Osteocyte (in vitro differentiated cells): ENCODE data around the gene C14orf132. TPM values are rescaled to one million over a fixed set of nuclear protein-coding genes. Genes with fewer than 3 reads are reported as not detected.
A peak's percentile ranks its signal among the peaks of the same experiment; 100 is the strongest.

ENCODE experiments used
- DNase-seq: peaks from one replicate; pipeline ENCODE4 v3.0.0; 2021; ENCODE audit warnings: mixed read lengths; ENCODE audit not compliant: unreplicated experiment; ENCODE audit errors: extremely low spot score
- H3K27ac Mint-ChIP-seq: one replicate; pipeline ENCODE4 v1.8.0; 2021; ENCODE audit warnings: mild to moderate bottlenecking, mixed read lengths; ENCODE audit not compliant: unreplicated experiment
- H3K27me3 Mint-ChIP-seq: one replicate; pipeline ENCODE4 v1.8.0; 2021; ENCODE audit warnings: mixed read lengths; ENCODE audit not compliant: unreplicated experiment
- H3K36me3 Mint-ChIP-seq: one replicate; pipeline ENCODE4 v1.8.0; 2021; ENCODE audit warnings: mixed read lengths; ENCODE audit not compliant: unreplicated experiment
- H3K4me1 Mint-ChIP-seq: one replicate; pipeline ENCODE4 v1.8.0; 2021; ENCODE audit warnings: mixed read lengths; ENCODE audit not compliant: unreplicated experiment
- H3K4me3 Mint-ChIP-seq: one replicate; pipeline ENCODE4 v1.8.0; 2021; ENCODE audit warnings: mild to moderate bottlenecking, moderate library complexity, mixed read lengths; ENCODE audit not compliant: unreplicated experiment
- H3K9me3 Mint-ChIP-seq: one replicate; pipeline ENCODE4 v1.8.0; 2021; ENCODE audit warnings: mixed read lengths; ENCODE audit not compliant: unreplicated experiment
- total RNA-seq: library from RNA; stranded (reverse); gene quantifications from 2 replicates; pipeline ENCODE4 v1.2.1, GENCODE V29; 2021
- TF ChIP-seq, protein P1 (sequence below): fragments of 200-600 bp; sonication (generic); IDR thresholded peaks from 2 replicates; pipeline ENCODE4 v1.5.0; 2021; ENCODE audit warnings: antibody characterized with exemption, mild to moderate bottlenecking, moderate library complexity

Gene C14orf132
- total RNA-seq, 1 donor from 2014 or later: 86.9 TPM

DNA sequence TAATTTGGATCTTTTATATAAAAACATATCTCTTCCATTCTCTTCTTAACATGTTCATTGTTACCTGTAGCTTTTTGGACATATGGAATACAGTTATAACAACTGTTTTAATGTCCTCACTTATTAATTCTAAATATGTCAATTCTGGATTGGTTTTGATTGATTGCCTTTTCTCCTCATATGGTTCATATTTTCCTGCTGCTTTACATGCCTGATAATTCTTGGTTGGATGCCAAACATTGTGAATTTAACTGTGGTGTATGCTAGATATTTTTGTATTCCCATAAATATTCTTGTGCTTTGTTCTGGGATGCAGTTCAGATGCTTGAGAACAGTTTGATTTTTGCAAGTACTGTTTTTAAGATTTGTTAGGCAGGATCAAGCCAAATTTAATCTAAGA, 10.8 kb downstream of the C14orf132 start:
- no peaks in the 10 kb centered on the region for H3K27me3 Mint-ChIP-seq
- H3K4me1 Mint-ChIP-seq: peaks cover 44% of the 10 kb centered on the region
- H3K36me3 Mint-ChIP-seq: peaks cover 14% of the 10 kb centered on the region
- no peak overlapping the region for H3K4me3 Mint-ChIP-seq
- no peaks in the 10 kb centered on the region for H3K9me3 Mint-ChIP-seq
- H3K27ac Mint-ChIP-seq: no peak overlapping the region
- TF ChIP-seq, protein P1, sequence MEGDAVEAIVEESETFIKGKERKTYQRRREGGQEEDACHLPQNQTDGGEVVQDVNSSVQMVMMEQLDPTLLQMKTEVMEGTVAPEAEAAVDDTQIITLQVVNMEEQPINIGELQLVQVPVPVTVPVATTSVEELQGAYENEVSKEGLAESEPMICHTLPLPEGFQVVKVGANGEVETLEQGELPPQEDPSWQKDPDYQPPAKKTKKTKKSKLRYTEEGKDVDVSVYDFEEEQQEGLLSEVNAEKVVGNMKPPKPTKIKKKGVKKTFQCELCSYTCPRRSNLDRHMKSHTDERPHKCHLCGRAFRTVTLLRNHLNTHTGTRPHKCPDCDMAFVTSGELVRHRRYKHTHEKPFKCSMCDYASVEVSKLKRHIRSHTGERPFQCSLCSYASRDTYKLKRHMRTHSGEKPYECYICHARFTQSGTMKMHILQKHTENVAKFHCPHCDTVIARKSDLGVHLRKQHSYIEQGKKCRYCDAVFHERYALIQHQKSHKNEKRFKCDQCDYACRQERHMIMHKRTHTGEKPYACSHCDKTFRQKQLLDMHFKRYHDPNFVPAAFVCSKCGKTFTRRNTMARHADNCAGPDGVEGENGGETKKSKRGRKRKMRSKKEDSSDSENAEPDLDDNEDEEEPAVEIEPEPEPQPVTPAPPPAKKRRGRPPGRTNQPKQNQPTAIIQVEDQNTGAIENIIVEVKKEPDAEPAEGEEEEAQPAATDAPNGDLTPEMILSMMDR: no peak
- no peak for DNase-seq

DNA sequence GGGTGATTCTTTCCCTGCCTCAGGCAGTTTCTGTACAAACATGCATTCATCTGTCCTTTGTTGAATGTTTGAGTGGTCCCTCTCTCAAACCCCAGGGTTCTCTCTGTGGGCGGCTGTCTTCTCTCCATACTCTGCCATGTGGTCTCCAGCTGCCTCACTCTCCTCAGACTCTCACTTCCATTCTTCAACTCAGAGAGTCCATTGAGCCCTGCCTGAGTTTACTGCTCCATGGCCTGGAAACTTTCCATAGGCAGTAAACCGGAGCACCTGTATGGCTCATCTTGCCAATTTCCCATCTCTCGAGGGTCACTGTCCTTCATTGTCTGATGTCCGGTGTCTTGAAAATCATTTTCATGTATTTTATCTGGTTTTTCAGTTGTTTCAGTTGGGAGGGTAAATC, 11.3 kb downstream of the C14orf132 start:
- no peak for DNase-seq
- Mint-ChIP-seq H3K9me3 (no peaks in the 10 kb centered on the region), H3K4me3 (no peak overlapping the region), H3K27me3 (no peaks in the 10 kb centered on the region), H3K36me3 (peaks cover 10% of the 10 kb centered on the region), H3K4me1 (peaks cover 46% of the 10 kb centered on the region), H3K27ac (no peak overlapping the region)
- TF ChIP-seq, protein P1: no peak

DNA sequence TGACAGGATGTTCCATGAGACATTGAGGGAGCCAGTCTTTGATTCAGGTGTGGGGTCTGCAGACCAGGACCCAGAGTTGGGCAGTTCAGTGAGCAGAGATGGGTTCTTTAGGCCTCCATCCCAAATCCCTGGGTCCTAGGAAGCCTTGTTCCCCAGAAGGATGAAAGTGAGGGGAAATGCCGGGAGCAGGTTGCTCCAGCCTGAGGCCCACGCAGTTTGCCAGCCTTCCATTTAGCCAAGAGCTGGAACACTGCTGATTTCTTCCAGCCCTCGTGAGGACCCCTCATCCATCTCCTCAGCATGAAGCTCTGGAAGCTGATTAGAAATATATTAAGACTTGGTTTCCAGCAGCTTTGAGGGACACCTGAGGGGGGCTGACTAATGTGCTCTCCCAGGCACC, 12.1 kb downstream of the C14orf132 start:
- Mint-ChIP-seq H3K4me3 (no peak overlapping the region), H3K9me3 (no peaks in the 10 kb centered on the region), H3K27me3 (no peaks in the 10 kb centered on the region), H3K36me3 (peaks cover 9% of the 10 kb centered on the region), H3K27ac (no peak overlapping the region), H3K4me1 (peaks cover 50% of the 10 kb centered on the region)
- TF ChIP-seq, protein P1: no peak
- no peak for DNase-seq

DNA sequence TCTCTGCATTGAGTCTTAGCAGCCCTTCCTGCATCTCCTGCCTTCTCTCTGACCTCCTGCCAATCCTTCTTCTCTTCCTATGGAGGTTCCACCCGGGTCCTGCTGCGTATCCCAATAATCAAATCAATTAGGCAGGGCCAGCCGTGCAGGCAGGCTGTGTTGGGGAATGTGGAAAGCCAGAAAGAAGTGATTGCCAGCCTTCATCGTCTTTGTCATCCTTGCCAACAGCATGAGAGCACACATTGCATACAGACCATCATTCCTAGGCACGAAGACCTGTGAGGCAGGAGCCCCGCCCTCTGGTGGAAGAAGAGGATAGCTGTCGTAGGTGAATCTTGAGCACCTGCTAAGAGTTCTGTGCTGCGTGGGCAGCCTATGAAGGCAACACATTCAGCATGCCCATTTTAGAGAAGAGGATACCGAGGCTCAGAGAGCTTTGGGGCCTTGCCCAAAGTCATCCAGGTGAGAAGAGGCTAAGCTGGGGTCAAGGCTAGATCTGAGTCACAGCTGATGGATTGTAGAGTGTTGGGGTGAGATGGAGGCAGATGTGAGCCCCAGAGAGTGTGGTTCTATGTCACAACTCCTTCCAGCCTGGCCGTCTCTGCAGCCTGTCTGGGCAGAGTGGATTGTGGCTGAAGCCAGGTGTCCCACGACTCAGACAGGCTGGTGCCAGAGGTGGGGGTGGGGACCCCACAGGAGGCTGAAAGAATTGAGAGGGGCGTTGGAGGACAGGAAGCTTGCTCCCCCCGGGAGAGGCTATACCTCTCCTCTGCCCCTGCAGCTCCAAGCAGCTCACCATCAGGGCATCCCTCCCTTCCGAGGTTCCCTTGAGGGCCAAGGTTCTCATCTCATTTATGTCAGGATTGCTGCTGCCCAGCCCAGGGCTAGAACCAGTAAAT, 12.7 kb downstream of the C14orf132 start:
- H3K27me3 Mint-ChIP-seq: no peaks in the 10 kb centered on the region
- DNase-seq: peak; percentile 54
- no peak overlapping the region for H3K27ac Mint-ChIP-seq
- TF ChIP-seq, protein P1: no peak
- no peaks in the 10 kb centered on the region for H3K9me3 Mint-ChIP-seq
- H3K4me1 Mint-ChIP-seq: peaks cover 50% of the 10 kb centered on the region
- no peak overlapping the region for H3K4me3 Mint-ChIP-seq
- peaks cover 9% of the 10 kb centered on the region for H3K36me3 Mint-ChIP-seq

DNA sequence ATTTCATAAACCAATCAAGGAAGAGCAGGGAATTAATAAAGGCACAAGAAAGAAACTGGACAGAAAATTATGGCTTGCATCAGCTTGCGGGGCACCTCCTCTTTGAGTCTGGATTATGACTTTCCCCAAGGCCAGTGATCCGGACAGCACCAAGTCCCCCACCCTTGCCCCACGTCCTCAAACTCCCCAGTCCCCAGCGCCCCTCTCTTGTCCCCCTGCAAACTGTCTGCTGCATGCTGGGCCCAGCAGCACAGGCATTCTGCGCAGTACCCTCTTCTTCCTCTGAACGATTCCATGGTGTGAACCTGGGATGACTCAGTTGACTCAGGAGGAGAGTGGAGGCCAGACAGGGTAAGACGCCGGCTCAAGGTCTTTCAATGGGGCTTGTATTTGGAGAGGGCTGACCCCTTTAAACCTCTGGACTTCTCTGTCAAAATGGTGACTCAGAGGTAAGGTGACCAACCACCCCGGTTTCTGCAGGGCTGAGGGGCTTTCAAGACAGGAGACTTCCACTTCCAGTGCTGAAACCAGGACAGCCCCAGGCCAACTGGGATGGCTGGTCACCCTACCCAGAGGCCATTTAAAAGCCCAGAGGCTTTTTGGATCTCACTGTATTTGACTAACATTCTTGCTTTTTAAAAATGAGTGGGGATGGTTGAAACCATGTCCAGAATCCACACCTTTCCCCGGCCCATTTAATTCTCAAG, 13.5 kb downstream of the C14orf132 start:
- peaks cover 4% of the 10 kb centered on the region for H3K36me3 Mint-ChIP-seq
- H3K27ac Mint-ChIP-seq: peak overlapping the region; percentile 91
- DNase-seq: peak; percentile 51
- TF ChIP-seq, protein P1: no peak
- no peak overlapping the region for H3K4me3 Mint-ChIP-seq
- H3K9me3 Mint-ChIP-seq: no peaks in the 10 kb centered on the region
- no peaks in the 10 kb centered on the region for H3K27me3 Mint-ChIP-seq
- H3K4me1 Mint-ChIP-seq: peaks cover 50% of the 10 kb centered on the region
